ENCODE data around the gene KLHDC4. TPM values are rescaled to one million over a fixed set of nuclear protein-coding genes. Genes with fewer than 3 reads are reported as not detected.
A peak's percentile ranks its signal among the peaks of the same experiment; 100 is the strongest.

Gene KLHDC4
- total and polyA plus RNA-seq, 9 of the 15 experiments (the other 6 are each of a cell fraction or from before 2014, with no cell fraction given), result 1.3 to 68.1 (median 32.8) TPM

- TF ChIP-seq ZNF318 (IDR thresholded peaks at IDR 0.05; ENCODE audit: borderline replicate concordance in 1 of 2, low read depth in 1 of 2), result no peak
- TF ChIP-seq ETS1 (conservative IDR thresholded peaks at IDR 0.05; ENCODE audit: control insufficient read depth, low read depth, low read length), result no peak
- TF ChIP-seq ZNF431 (CRISPR knock-in tag; IDR thresholded peaks at IDR 0.05), result no peak
- no peak for TF ChIP-seq NKRF (IDR thresholded peaks at IDR 0.05; ENCODE audit: borderline replicate concordance)
- no peak for TF ChIP-seq CHD1 (IDR thresholded peaks at IDR 0.05; ENCODE audit: low read length)
- TF ChIP-seq RBM25 (IDR thresholded peaks at IDR 0.05; ENCODE audit: low read depth, low read length, severe bottlenecking), result no peak
- peak; percentile 90 for TF ChIP-seq ETV5 (CRISPR knock-in tag; IDR thresholded peaks at IDR 0.05; ENCODE audit: low read depth)
- peak; percentile 28; the same call in 1 of the 2 replicates for TF ChIP-seq NFIC (IDR thresholded peaks at IDR 0.05)
- no peak for TF ChIP-seq PBX2 (CRISPR knock-in tag; IDR thresholded peaks at IDR 0.05; ENCODE audit: low read depth)
- peak; percentile 37; the same call in 1 of the 2 replicates for TF ChIP-seq PBX2 (tag; conservative IDR thresholded peaks at IDR 0.05; ENCODE audit: low read depth)
- peak; percentile 35; the same call in 1 of the 2 replicates for TF ChIP-seq ELF1 (tag; IDR thresholded peaks at IDR 0.05)
Observed at GRCh38 chr16:87778830-87779579, 13.2 kb upstream of the KLHDC4 start (continued).
